ENCODE data around the gene PTPN3. TPM values are rescaled to one million over a fixed set of nuclear protein-coding genes. Genes with fewer than 3 reads are reported as not detected.

Gene PTPN3
- total and polyA plus RNA-seq, 2 donors (not counting 1 experiment from before 2014, with no cell fraction given), result not detected

GRCh38 chr9:109483744-109484429 is 14.2 kb downstream of the PTPN3 start:
- Mint-ChIP-seq H3K9me3 (ENCODE audit: insufficient read depth) (no peaks in the 10 kb centered on the region), H3K27me3 (peaks cover 41% of the 10 kb centered on the region), H3K27ac (no peak overlapping the region), H3K4me1 (no peaks in the 10 kb centered on the region), H3K4me3 (no peak overlapping the region)
- Histone ChIP-seq H3K4me3 (ENCODE audit: control extremely low read depth in 1 of 5, extremely low read depth in 1 of 5, insufficient read depth in 1 of 5, low read depth in 2 of 5, low read length in 4 of 5) (no peak overlapping the region), H2AFZ (ENCODE audit: insufficient read depth, low read depth, low read length, poor library complexity, severe bottlenecking) (no peak overlapping the region), H3K9ac (ENCODE audit: low read length) (no peak overlapping the region), H3K9me3 (ENCODE audit: control extremely low read depth in 1 of 3, control insufficient read depth in 2 of 3, insufficient read depth in 1 of 3, low read length in 2 of 3) (no peaks in the 10 kb centered on the region), H3K4me1 (ENCODE audit: control insufficient read depth in 2 of 2, insufficient read depth in 2 of 2, low read length in 2 of 2) (no peaks in the 10 kb centered on the region), H3K4me2 (replicated peaks; ENCODE audit: low read depth, low read length, poor library complexity, severe bottlenecking) (no peak overlapping the region), H3K79me2 (ENCODE audit: control insufficient read depth, insufficient read depth, low read length) (no peaks in the 10 kb centered on the region), H3K27me3 (replicated peaks in 1 of 4; ENCODE audit: control extremely low read depth in 1 of 4, control insufficient read depth in 3 of 4, insufficient read depth in 4 of 4, low read length in 3 of 4) (peaks cover 0 to 8% (median 2%) of the 10 kb centered on the region in 4 experiments), H4K20me1 (ENCODE audit: control insufficient read depth, insufficient read depth, low read length, poor library complexity, severe bottlenecking) (no peaks in the 10 kb centered on the region), H3K36me3 (replicated peaks in 1 of 2; ENCODE audit: control extremely low read depth in 1 of 2, control insufficient read depth in 1 of 2, extremely low read depth in 1 of 2, insufficient read depth in 2 of 2, low read length in 1 of 2) (no peaks in the 10 kb centered on the region), H3K27ac (ENCODE audit: low read length in 2 of 2) (no peak overlapping the region)
- 84% methylated on average over 14 of the region's 14 CpGs for WGBS (ENCODE audit: insufficient coverage)
- DNase-seq (no peak), ATAC-seq (ENCODE audit: low read depth) (no peak)
- no peak for TF ChIP-seq EZH2 (IDR thresholded peaks at IDR 0.05; ENCODE audit: borderline replicate concordance, insufficient read depth, low read depth, low read length, poor library complexity, severe bottlenecking)
- TF ChIP-seq, protein P1, sequence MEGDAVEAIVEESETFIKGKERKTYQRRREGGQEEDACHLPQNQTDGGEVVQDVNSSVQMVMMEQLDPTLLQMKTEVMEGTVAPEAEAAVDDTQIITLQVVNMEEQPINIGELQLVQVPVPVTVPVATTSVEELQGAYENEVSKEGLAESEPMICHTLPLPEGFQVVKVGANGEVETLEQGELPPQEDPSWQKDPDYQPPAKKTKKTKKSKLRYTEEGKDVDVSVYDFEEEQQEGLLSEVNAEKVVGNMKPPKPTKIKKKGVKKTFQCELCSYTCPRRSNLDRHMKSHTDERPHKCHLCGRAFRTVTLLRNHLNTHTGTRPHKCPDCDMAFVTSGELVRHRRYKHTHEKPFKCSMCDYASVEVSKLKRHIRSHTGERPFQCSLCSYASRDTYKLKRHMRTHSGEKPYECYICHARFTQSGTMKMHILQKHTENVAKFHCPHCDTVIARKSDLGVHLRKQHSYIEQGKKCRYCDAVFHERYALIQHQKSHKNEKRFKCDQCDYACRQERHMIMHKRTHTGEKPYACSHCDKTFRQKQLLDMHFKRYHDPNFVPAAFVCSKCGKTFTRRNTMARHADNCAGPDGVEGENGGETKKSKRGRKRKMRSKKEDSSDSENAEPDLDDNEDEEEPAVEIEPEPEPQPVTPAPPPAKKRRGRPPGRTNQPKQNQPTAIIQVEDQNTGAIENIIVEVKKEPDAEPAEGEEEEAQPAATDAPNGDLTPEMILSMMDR (IDR thresholded peaks at IDR 0.05), result no peak
- POLR2A ChIA-PET, result no interaction called here
- intact Hi-C loops (cut with micrococcal nuclease), result no loop called here
- CTCF ChIA-PET, result no interaction called here

DNA sequence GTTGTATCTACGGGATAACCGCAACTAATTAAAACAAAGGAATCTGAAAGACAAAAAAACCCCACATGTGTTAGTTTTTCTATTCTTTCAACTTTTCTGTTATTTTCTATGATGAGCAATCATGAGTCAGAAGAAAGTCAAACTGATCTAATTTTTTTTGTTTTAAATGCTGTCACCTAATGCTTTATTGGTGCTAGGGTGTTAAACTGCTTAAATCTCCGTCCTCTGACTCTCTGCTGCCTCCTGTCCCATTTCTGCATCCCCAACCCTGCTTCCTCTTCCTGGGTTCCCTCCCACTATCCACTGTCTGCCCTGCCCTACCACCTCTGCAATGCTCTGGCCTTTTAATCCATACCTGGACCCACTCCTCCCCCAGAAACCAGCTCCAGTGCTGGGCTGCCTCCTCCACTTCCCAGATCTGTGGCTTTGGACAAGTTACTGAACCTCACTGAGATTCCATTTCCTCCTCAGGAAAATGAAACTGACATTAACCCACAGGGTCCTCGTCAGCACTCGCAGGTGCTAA is 15.7 kb downstream of the PTPN3 start:
- ATAC-seq (ENCODE audit: low read depth) (no peak), DNase-seq (no peak)
- no peak overlapping the region for H3K4me3 Mint-ChIP-seq
- H3K9me3 ChIP-seq (ENCODE audit: control extremely low read depth in 1 of 3, control insufficient read depth in 2 of 3, insufficient read depth in 1 of 3, low read length in 2 of 3), result peaks cover 0 to 4% (median 0%) of the 10 kb centered on the region in 3 donors
- H3K9ac ChIP-seq (ENCODE audit: low read length), result no peak overlapping the region
- no peaks in the 10 kb centered on the region for H3K79me2 ChIP-seq (ENCODE audit: control insufficient read depth, insufficient read depth, low read length)
- peaks cover 0 to 9% (median 2%) of the 10 kb centered on the region in 4 experiments for H3K27me3 ChIP-seq (replicated peaks in 1 of 4; ENCODE audit: control extremely low read depth in 1 of 4, control insufficient read depth in 3 of 4, insufficient read depth in 4 of 4, low read length in 3 of 4)
- no peaks in the 10 kb centered on the region for H3K9me3 Mint-ChIP-seq (ENCODE audit: insufficient read depth)
- no peak overlapping the region for H3K4me3 ChIP-seq (ENCODE audit: control extremely low read depth in 1 of 5, extremely low read depth in 1 of 5, insufficient read depth in 1 of 5, low read depth in 2 of 5, low read length in 4 of 5)
- intact Hi-C loops (cut with micrococcal nuclease), result no loop called here
- WGBS (ENCODE audit: insufficient coverage), result 68% methylated on average over 3 of the region's 5 CpGs
- peaks cover 43% of the 10 kb centered on the region for H3K27me3 Mint-ChIP-seq
- no peaks in the 10 kb centered on the region for H3K4me1 ChIP-seq (ENCODE audit: control insufficient read depth in 2 of 2, insufficient read depth in 2 of 2, low read length in 2 of 2)
- no peaks in the 10 kb centered on the region for H4K20me1 ChIP-seq (ENCODE audit: control insufficient read depth, insufficient read depth, low read length, poor library complexity, severe bottlenecking)
- H3K4me2 ChIP-seq (replicated peaks; ENCODE audit: low read depth, low read length, poor library complexity, severe bottlenecking), result no peak overlapping the region
- no peak overlapping the region for H3K27ac Mint-ChIP-seq
- no peak overlapping the region for H2AFZ ChIP-seq (ENCODE audit: insufficient read depth, low read depth, low read length, poor library complexity, severe bottlenecking)
- ChIA-PET POLR2A (no interaction called here), CTCF (interaction anchor here (0.9 kb wide), 1 partner anchor 12 kb away, joined by 3 read pairs; no protein-coding TSS in a partner anchor)
- no peak overlapping the region for H3K27ac ChIP-seq (ENCODE audit: low read length in 2 of 2)
- H3K36me3 ChIP-seq (replicated peaks in 1 of 2; ENCODE audit: control extremely low read depth in 1 of 2, control insufficient read depth in 1 of 2, extremely low read depth in 1 of 2, insufficient read depth in 2 of 2, low read length in 1 of 2), result no peaks in the 10 kb centered on the region
- H3K4me1 Mint-ChIP-seq, result no peaks in the 10 kb centered on the region
- TF ChIP-seq, protein P1 (IDR thresholded peaks at IDR 0.05), result no peak
- TF ChIP-seq EZH2 (IDR thresholded peaks at IDR 0.05; ENCODE audit: borderline replicate concordance, insufficient read depth, low read depth, low read length, poor library complexity, severe bottlenecking), result no peak

All from B cell (primary cell).